ENCODE data around the gene LRRC34. TPM values are rescaled to one million over a fixed set of nuclear protein-coding genes. Genes with fewer than 3 reads are reported as not detected.

The LRRC34 gene
- total RNA-seq, 2 donors from 2014 or later: 0.77 to 0.82 TPM

DNA sequence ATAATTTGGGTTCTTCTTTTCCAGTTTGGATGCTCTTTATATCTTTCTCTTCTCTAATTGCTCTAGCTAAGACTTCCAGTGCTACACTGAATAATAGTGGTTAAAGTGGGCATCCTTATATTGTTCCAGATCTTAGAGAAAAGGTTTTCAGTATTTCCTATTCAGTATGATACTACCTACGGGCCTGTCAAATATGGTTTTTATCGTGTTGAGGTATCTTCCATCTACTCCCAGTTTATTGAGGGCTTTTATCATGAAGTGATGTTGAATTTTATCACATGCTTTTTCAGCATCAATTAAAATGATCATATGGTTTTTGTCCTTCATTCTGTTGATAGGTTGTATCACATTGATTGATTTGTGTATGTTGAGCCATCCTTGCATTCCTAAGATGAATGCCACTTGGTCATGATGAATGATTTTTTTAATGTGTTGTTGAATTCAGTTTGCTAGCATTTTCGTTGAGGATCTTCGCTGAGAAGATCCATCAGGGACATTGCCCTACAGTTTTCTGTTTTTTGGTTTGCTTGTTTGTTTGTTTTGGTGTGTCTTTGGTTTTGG lies 3.0 kb upstream of the LRRC34 start:
- no peaks in the 10 kb centered on the region for H3K36me3 ChIP-seq
- no peak for DNase-seq
- intact Hi-C loops (cut with DNase I): no loop called here
- no peaks in the 10 kb centered on the region for H3K9me3 ChIP-seq
- no peak overlapping the region for H3K27ac ChIP-seq
- H3K27me3 ChIP-seq: no peaks in the 10 kb centered on the region
- TF ChIP-seq, protein P1, sequence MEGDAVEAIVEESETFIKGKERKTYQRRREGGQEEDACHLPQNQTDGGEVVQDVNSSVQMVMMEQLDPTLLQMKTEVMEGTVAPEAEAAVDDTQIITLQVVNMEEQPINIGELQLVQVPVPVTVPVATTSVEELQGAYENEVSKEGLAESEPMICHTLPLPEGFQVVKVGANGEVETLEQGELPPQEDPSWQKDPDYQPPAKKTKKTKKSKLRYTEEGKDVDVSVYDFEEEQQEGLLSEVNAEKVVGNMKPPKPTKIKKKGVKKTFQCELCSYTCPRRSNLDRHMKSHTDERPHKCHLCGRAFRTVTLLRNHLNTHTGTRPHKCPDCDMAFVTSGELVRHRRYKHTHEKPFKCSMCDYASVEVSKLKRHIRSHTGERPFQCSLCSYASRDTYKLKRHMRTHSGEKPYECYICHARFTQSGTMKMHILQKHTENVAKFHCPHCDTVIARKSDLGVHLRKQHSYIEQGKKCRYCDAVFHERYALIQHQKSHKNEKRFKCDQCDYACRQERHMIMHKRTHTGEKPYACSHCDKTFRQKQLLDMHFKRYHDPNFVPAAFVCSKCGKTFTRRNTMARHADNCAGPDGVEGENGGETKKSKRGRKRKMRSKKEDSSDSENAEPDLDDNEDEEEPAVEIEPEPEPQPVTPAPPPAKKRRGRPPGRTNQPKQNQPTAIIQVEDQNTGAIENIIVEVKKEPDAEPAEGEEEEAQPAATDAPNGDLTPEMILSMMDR (IDR thresholded peaks at IDR 0.05): no peak
- H3K9ac ChIP-seq (ENCODE audit: low read depth in 2 of 2, low read length in 2 of 2): no peak overlapping the region
- H3K4me3 ChIP-seq: no peak overlapping the region
- no peaks in the 10 kb centered on the region for H3K4me1 ChIP-seq

DNA sequence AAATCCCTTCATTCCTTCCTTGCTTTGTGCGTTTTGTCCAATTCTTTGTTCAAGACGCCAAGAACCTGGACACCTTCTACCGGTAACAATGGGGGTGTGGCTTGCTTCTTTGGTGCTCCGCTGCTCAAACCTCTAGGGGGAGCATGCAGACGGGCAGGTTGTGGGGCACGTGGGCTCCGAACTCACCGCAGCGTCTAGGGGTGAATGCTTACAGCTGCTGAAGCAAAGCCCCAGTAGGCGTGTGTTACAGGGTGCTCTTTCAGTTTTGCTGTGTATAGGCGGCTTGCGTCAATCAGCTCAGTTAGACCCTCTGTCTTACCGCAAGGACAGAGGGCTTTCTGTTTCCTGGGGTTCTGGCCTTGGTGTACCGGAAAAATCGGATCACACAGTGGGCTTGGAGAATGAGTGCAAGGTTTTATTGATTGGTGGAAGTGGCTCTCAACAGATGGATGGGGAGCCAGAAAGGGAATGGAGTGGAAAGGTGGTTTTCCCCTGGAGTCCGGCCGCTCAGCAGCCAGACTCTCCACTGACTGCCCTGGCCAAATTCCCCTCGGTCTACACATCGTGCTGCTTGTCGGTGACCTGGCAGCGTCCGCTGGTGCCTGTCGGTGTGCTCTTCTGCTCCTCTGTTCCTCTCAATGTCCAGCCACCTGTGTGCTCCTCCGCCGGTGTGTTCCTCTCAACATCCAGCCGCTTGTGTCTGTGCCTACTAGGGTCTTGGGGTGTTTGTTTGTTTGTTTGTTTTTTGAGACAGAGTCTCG lies 1.2 kb upstream of the LRRC34 start:
- Histone ChIP-seq H3K27me3 (no peaks in the 10 kb centered on the region), H3K36me3 (no peaks in the 10 kb centered on the region), H3K9ac (ENCODE audit: low read depth in 2 of 2, low read length in 2 of 2) (peak overlapping the region in 1 of 2 donors; percentile 38), H3K4me1 (no peaks in the 10 kb centered on the region), H3K27ac (no peak overlapping the region), H3K9me3 (no peaks in the 10 kb centered on the region), H3K4me3 (peak overlapping the region; percentile 19)
- peak; percentile 73 for DNase-seq
- intact Hi-C loops (cut with DNase I): no loop called here
- TF ChIP-seq, protein P1 (IDR thresholded peaks at IDR 0.05): peak; percentile 43

DNA sequence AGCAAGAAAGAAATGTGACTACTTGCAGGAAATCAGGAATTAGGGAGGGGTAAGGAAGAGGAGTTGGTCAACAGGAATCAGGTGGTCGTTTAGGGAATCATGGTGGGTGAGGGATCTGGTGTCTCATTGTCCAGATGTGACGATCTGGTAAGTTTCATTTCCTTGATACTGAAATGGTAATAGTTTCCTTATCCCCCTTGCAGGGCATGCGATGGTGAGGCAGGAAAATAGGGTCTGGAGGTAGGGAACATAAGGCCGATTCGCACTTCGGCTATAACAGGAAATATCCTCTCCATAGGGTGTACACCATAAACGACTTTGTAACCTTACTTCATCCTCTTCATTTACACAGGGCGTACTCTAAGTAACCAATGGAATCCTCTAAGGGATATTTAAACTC lies 574 bp upstream of the LRRC34 start:
- Histone ChIP-seq H3K9ac (ENCODE audit: low read depth in 2 of 2, low read length in 2 of 2) (peak overlapping the region; percentile 38 to 74), H3K27me3 (no peaks in the 10 kb centered on the region), H3K27ac (no peak overlapping the region), H3K9me3 (no peaks in the 10 kb centered on the region), H3K4me3 (peak overlapping the region; percentile 19), H3K36me3 (no peaks in the 10 kb centered on the region), H3K4me1 (no peaks in the 10 kb centered on the region)
- DNase-seq: no peak
- intact Hi-C loops (cut with DNase I): no loop called here
- TF ChIP-seq, protein P1 (IDR thresholded peaks at IDR 0.05): no peak

DNA sequence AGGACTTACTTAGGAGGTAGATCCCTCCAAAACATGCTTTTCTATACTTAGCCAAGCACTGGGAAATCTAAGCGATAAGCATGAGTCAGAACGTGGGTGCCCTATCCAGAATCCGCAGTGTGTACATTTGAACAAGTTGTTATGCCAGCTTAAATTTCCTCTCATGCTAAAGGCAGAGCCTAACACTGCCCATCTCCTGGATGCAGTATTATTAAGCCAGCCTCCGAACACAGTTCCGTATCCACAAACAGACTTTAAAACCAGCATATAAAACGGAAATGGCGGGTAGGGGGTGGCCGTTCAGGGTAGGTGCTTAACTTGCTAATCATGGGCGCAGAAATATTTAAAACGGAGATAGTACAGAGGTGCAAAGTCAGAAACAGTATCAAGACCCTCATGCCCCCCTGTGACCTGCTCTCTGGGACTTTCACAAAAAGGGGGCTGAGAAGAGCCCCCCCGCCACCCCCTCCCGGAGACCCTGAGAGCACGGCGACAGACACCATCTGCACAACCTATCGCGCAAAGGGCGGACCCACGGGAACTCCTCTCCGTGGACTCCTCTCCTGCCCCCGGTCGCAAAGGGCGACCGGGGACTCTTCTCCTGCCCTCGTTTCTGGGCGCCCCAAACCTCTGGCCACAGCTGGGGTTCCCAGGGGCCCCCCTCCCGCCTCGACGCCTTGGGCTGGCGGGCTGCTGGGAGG lies 923 bp downstream of the LRRC34 start:
- intact Hi-C loops (cut with DNase I): no loop called here
- H3K27ac ChIP-seq: peak overlapping the region; percentile 32
- H3K27me3 ChIP-seq: no peaks in the 10 kb centered on the region
- peak overlapping the region; percentile 38 to 74 for H3K9ac ChIP-seq (ENCODE audit: low read depth in 2 of 2, low read length in 2 of 2)
- DNase-seq: peak; percentile 24
- no peaks in the 10 kb centered on the region for H3K9me3 ChIP-seq
- H3K36me3 ChIP-seq: no peaks in the 10 kb centered on the region
- H3K4me1 ChIP-seq: no peaks in the 10 kb centered on the region
- TF ChIP-seq, protein P1 (IDR thresholded peaks at IDR 0.05): no peak
- peak overlapping the region; percentile 57 for H3K4me3 ChIP-seq

DNA sequence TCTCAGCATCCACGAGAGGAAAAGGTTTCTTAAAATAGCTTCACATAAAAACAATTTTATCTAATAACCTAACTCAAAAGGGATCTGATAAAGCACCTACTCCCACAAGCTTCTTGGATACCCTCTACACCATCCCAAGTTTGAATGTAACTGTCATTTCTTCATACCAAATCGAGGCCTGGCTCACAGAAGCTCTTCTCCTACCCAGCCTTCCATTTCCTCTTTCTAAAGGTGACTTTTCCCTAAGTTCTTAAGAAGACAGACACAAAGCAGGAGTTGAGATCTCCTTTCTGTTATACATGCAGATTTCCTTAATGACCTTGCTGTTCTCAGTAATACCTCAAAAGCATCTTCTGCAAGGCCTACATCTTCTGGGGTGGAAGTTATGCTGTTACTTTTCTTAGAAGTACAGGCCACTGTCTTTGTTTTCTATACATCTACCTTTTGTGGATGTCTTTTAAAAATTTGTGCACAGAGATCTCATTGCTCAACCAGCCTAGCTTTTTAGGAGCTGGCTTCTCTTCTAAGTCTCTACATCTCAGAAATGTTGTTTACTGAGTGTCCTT lies 3.4 kb downstream of the LRRC34 start:
- Histone ChIP-seq H3K27ac (no peak overlapping the region), H3K4me1 (no peaks in the 10 kb centered on the region), H3K27me3 (no peaks in the 10 kb centered on the region), H3K9ac (ENCODE audit: low read depth in 2 of 2, low read length in 2 of 2) (no peak overlapping the region), H3K36me3 (no peaks in the 10 kb centered on the region), H3K9me3 (no peaks in the 10 kb centered on the region), H3K4me3 (no peak overlapping the region)
- TF ChIP-seq, protein P1 (IDR thresholded peaks at IDR 0.05): no peak
- DNase-seq: no peak
- intact Hi-C loops (cut with DNase I): no loop called here
